ENCODE measurements around the gene EVA1C.
A peak's percentile ranks its signal among the peaks of the same experiment; 100 is the strongest.
"Not testable (repeated sequence)": the region's sequence is repeated elsewhere in the genome, so short reads cannot be mapped to it uniquely, and the experiment has no call there.

Gene EVA1C

GRCh38 chr21:32521736-32522355 lies 109.3 kb downstream of the EVA1C start:
- no peak for DNase-seq (ENCODE audit: extremely low read depth in 1 of 2, low read depth in 1 of 2)

DNA sequence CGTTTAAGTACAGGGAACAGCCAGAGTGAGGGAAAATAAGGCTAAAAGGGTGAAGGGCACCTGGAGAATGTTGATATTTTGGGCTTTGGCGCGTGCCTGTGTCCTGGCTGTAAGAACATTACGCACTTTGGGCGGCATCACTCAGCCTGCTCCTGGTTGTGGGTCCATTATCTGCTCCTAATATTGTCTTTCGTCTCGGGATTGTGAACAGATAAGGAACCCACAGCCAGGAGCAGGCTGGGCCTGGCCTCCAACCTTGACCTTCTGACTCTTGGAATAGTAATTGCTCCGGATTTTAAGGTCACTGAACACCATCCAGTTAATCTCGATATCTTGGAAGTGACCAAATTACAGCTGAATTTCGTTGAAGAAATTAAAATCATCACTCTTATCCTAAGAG lies 111.0 kb downstream of the EVA1C start:
- DNase-seq (ENCODE audit: extremely low read depth in 1 of 2, low read depth in 1 of 2): no peak

DNA sequence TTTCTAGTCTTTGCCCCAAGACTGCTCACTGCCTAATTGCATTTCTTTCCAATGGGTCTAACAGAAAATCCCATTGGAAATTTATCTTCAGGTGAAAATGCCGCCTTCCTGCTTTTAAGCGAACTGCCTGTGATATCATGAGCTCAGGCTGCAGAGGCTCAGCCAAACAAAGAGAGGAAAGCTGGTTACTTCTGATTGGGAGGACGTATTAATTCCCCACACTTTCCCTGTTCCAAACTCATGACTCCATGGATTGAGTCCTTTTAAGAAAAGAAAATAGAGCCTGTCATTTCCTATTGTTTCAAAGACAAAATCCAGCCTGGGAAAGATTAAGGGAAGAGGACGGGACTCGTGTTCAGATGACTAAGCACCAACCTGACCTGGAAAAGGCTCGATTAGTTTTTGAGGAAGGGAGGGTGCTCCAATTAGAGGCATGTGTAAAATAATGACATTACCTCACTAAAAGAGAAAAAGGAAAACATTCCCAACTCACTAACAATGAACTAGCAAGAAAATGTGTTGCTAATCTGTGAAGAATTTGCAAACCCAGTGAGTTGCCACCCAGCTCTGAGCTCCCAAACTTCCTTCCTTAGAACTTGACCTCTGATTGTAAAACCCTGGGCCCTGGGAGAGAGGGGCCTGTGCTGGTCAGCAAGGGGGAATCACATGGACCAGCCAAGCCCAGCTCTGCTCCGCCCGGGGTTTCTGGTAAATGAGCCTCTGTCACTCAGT lies 111.6 kb downstream of the EVA1C start:
- DNase-seq (ENCODE audit: extremely low read depth in 1 of 2, low read depth in 1 of 2): no peak

GRCh38 chr21:32525282-32525681 lies 112.8 kb downstream of the EVA1C start:
- no peak for DNase-seq (ENCODE audit: extremely low read depth in 1 of 2, low read depth in 1 of 2)

DNA sequence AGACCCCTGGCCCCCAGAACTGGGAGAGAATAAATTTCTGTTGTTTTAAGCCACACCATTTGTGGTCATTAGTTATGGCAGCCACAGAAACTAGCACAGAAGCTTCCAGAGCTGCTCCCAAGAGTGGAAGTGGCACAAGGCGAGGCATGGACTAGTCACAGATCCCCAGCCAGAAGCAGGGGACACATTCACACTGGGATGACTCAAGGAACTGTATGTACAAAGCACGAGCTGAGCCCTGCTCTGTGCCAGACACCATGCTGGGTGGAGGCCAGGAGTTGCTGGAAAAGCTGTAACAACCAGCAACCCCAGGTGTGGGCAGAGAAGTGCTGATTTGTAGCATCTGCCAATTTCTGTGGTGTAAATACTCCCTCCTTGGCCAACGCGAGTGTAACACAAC lies 117.2 kb downstream of the EVA1C start:
- DNase-seq (ENCODE audit: extremely low read depth in 1 of 2, low read depth in 1 of 2): no peak

GRCh38 chr21:32530809-32531208 lies 118.3 kb downstream of the EVA1C start:
- not testable (repeated sequence) for DNase-seq (ENCODE audit: extremely low read depth in 1 of 2, low read depth in 1 of 2)

DNA sequence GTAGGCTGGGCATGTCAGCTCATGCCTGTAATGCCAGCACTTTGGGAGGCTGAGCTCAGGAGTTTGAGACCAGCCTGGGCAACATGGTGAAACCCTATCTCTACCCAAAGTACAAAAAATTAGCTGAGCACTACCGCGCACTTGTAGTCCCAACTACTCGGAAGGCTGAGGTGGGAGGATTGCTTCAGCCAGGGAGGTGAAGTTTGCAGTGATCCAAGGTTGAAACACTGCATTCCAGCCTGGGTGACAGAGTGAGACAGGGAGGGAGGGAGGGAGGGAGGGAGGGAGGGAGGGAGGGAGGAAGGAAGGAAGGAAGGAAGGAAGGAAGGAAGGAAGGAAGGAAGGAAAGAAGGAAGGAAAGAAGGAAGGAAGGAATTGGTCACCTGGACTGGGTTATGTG lies 119.1 kb downstream of the EVA1C start:
- not testable (repeated sequence) for DNase-seq (ENCODE audit: extremely low read depth in 1 of 2, low read depth in 1 of 2)

- no peak for DNase-seq (ENCODE audit: extremely low read depth in 1 of 2, low read depth in 1 of 2)
These were observed 120.1 kb downstream of the EVA1C start for GRCh38 chr21:32532636-32533035.

DNA sequence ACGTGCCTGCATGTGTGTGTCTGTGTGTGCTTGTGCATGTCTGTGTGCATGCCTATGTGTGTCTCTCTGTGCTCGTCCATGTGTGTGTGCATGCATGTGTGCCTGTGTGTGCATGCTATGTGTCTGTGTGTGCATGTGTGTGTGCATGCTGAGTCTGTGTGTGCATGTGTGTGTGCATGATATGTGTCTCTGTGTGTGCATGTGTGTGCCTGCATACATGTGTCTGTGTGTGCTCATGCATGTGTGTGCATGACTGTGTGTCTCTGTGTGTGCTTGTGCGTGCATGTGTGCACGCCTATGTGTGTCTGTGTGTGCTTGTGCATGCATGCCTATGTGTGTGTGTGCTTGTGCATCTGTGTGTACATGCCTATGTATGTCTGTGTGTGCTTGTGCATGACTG lies 120.5 kb downstream of the EVA1C start:
- no peak for DNase-seq (ENCODE audit: extremely low read depth in 1 of 2, low read depth in 1 of 2)

DNA sequence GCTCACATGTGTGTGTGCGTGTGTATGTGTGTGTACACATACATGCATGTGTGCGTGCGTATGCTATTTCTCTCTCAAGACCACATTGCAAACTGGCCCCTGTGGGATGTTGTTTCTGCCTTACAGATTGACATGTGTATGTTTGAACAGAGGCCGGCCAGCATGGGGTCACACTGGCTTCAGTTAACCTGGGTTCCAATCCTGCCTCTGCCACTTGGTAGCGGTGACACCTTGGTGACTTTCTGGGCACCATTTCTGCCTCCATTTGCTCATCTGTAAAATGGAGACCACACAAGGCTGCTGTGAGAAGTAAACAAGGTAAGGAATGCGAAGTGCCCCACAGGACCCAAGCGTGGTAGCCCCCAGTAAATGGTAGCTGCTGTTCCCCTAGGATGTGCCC lies 121.1 kb downstream of the EVA1C start:
- no peak for DNase-seq (ENCODE audit: extremely low read depth in 1 of 2, low read depth in 1 of 2)

- DNase-seq (ENCODE audit: extremely low read depth in 1 of 2, low read depth in 1 of 2): no peak
These were observed 121.6 kb downstream of the EVA1C start for GRCh38 chr21:32534113-32534512.

- no peak for DNase-seq (ENCODE audit: extremely low read depth in 1 of 2, low read depth in 1 of 2)
These were observed 123.1 kb downstream of the EVA1C start for GRCh38 chr21:32535612-32536011.

DNA sequence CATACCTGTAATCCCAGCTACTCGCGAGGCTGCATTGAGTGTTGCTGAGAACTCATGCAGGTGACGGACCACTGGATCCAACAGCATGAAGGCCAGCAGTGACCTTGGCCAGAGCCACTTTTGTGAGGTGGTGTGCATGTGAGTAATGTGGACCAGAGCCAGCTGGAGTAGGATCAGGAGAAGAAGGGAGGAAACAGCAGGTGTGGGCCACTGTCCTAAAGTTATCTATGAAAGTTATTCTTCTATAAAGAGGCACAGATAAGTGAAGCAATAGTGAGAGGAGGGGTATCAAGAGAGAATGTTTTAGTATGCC lies 125.0 kb downstream of the EVA1C start:
- no peak for DNase-seq (ENCODE audit: extremely low read depth in 1 of 2, low read depth in 1 of 2)

GRCh38 chr21:32538147-32538792 lies 125.8 kb downstream of the EVA1C start:
- peak in 1 of 2 donors; percentile 10 for DNase-seq (ENCODE audit: extremely low read depth in 1 of 2, low read depth in 1 of 2)

- no peak for DNase-seq (ENCODE audit: extremely low read depth in 1 of 2, low read depth in 1 of 2)
These were observed 126.9 kb downstream of the EVA1C start for GRCh38 chr21:32539378-32539777.

DNA sequence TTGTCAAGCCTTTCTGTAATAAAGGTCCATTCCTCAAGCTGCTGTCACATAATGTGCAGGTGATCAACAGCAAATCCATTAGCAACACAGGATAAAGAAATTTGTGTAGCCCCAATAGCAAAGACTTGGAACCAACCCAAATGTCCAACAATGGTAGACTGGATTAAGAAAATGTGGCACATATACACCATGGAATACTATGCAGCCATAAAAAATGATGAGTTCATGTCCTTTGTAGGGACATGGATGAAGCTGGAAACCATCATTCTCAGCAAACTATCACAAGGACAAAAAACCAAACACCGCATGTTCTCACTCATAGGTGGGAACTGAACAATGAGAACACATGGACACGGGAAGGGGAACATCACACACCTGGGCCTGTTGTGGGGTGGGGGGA lies 130.6 kb downstream of the EVA1C start:
- DNase-seq (ENCODE audit: extremely low read depth in 1 of 2, low read depth in 1 of 2): not testable (repeated sequence)

- no peak for DNase-seq (ENCODE audit: extremely low read depth in 1 of 2, low read depth in 1 of 2)
These were observed 131.5 kb downstream of the EVA1C start for GRCh38 chr21:32543975-32544374.

GRCh38 chr21:32544697-32545096 lies 132.2 kb downstream of the EVA1C start:
- no peak for DNase-seq (ENCODE audit: extremely low read depth in 1 of 2, low read depth in 1 of 2)

- no peak for DNase-seq (ENCODE audit: extremely low read depth in 1 of 2, low read depth in 1 of 2)
These were observed 133.5 kb downstream of the EVA1C start for GRCh38 chr21:32545948-32546441.

- no peak for DNase-seq (ENCODE audit: extremely low read depth in 1 of 2, low read depth in 1 of 2)
These were observed 134.5 kb downstream of the EVA1C start for GRCh38 chr21:32547018-32547417.

GRCh38 chr21:32548978-32549377 lies 136.5 kb downstream of the EVA1C start:
- DNase-seq (ENCODE audit: extremely low read depth in 1 of 2, low read depth in 1 of 2): no peak

- no peak for DNase-seq (ENCODE audit: extremely low read depth in 1 of 2, low read depth in 1 of 2)
These were observed 136.9 kb downstream of the EVA1C start for GRCh38 chr21:32549440-32549839.
